GM19193 (cell line): ENCODE results near the gene PGC.

ENCODE experiments used
- POLR2A ChIP-seq: IDR thresholded peaks from 4 replicates; pipeline ENCODE4 v1.6.1; 2011; ENCODE audit not compliant: insufficient read depth, insufficient read length; ENCODE audit errors: extremely low read depth

PGC gene

GRCh38 chr6:41729624-41730023 is 17.6 kb downstream of the PGC start:
- no peak for TF ChIP-seq POLR2A

DNA sequence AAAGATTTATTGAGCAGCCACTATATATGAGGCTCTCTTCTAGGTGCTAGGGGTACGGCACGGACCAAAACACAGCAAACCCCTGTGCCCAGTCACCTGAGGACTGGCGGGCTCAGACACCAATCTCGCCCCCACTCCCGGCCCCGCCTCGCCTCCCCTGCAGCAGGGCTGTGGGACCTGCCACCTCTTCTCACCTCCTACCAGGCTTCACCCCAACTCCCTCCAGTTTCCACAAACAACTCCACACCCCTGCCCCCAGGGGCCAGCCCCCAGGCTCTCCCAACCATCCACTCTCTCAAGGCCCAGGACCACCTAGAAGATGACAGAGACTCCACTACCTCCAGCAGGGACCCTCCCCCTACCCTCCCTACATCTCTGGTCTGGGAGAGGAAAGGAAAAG is 18.2 kb downstream of the PGC start:
- TF ChIP-seq POLR2A: no peak

GRCh38 chr6:41728073-41728936 is 18.9 kb downstream of the PGC start:
- no peak for TF ChIP-seq POLR2A

DNA sequence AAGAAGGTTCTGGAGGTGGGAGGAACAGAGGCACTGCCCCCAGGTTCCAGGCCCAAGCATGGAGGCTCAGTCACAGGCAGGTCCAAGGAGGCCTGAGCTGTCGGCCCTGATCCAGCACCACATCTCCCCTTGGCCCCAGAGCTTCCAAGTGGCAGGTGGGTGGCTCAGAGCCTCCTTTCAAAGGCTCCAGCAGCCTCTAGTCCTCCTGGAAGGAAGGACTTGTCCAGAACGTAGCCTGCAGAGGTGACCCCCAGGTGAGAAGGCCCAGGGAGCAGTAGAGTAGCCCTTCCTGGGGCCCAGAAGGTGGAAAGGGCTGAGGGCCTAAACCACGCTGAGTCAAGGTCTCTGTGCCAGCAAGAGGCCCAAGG is 19.5 kb downstream of the PGC start:
- TF ChIP-seq POLR2A: no peak

DNA sequence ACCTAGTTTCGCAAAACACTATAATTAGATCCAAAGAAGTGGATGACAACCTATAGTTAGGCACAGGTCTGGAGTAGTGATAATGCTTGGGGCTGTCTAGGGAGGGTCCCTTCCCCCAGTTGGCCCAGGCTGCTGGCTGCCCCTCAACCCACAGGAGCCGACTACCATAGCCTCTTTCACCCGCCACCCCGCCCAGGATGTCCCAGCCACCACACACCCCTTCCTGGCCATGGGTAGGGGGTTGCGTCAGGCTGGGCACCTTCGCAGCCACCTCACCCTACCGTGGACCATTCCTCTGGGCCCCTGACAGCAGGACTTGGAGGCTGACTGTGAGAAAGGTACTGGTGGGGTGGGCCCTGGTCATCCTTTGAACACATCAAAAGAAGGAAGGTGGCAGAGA is 20.3 kb downstream of the PGC start:
- no peak for TF ChIP-seq POLR2A

DNA sequence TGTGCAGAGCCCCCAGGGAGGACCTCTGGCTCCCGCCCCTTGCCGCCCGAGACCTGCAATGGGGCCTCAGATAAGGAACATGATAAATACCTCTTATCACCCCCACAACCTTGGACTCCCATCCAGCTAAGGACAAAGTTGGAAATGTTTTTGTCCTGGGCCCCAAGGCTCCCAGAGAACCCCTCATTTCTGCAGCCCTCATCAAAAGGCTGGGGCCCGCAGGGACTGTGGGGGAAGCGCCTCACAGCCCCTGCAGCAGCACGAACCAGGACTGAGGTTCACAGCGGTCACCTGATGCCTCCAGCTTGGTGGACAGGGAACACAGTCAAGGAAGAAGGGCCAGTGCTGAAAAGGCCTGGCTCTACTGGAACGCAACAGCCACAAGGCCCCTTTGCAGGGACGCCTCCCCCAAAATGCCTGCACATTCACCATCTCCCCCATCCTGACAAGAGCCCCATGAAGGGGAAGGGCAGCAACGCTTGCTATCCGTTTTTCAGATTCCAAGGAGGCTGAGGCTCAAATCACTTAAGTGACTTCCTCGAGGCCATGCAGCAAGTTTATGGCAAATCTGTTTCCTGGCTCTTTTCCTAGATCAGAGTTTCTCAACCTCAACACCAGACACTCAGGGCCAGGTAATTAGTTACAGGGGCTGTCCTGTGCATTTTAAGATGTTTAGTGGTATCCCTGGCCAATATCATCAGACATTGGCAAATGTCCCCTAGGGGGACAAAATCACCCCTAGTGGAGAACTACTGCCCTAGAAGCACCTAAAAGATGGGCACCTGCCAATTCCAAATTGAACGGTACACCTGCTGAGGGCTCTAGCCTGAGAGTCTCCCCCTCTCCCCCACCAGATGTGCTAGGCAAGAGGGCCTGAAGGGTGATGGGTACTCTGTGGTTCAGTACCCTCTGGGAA is 22.4 kb downstream of the PGC start:
- TF ChIP-seq POLR2A: no peak

- TF ChIP-seq POLR2A: no peak
Measured at GRCh38 chr6:41724228-41724580, 23.0 kb downstream of the PGC start.

- TF ChIP-seq POLR2A: peak; percentile 76
Measured at GRCh38 chr6:41723530-41724227, 23.5 kb downstream of the PGC start.

- TF ChIP-seq POLR2A: no peak
Measured at GRCh38 chr6:41722969-41723529, 24.1 kb downstream of the PGC start.

DNA sequence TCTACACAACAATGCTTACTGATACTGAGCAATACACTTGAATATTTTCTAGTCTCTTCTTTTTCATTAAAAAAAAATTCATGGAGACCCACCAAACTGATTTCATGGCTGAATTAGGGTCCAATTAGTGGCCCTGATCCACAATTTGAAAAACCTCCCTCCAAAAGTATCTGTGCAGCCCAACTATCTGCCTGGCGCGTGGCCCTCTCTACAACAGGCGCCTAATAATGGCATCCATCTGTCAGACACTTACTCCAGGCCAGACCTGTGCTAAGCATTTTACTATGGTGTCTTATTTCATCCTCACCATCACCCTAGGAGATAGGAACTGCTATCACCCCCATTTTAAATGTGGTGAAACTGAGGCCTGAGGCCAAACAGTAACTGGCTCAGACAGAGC is 25.8 kb downstream of the PGC start:
- no peak for TF ChIP-seq POLR2A

- no peak for TF ChIP-seq POLR2A
Measured at GRCh38 chr6:41720783-41721182, 26.4 kb downstream of the PGC start.

- no peak for TF ChIP-seq POLR2A
Measured at GRCh38 chr6:41720262-41720620, 27.0 kb downstream of the PGC start.

- no peak for TF ChIP-seq POLR2A
Measured at GRCh38 chr6:41719436-41720261, 27.5 kb downstream of the PGC start.

DNA sequence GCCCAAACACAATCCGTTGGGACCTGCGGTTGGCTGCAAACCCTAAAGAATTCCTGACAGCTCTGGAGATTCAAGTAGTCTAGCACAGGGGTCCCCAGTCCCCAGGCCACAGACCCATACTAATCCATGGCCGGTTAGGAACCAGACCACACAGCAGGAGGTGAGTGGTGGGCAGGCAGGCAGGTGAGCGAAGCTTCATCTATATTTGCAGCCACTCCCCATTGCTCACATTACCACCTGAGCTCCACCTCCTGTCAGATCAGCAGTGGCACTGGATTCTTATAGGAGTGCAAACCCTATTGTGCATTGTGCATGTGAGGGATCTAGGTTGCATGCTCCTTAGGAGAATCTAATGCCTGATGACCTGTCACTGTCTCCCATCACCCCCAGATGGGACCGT is 28.4 kb downstream of the PGC start:
- TF ChIP-seq POLR2A: no peak
